ENCODE measurements around the gene CDK2. TPM values are rescaled to one million over a fixed set of nuclear protein-coding genes. Genes with fewer than 3 reads are reported as not detected.

The CDK2 gene
- total and polyA plus RNA-seq, 2 of the 4 experiments (the other 2 are of a cell fraction): 42.5 to 61.7 TPM

GRCh38 chr12:55955800-55956508 is 10.7 kb upstream of the CDK2 start:
- no peak overlapping the region for H2BK20ac ChIP-seq (ENCODE audit: low read depth, low read length)
- peaks cover 8% of the 10 kb centered on the region; the same call in 1 of the 2 replicates for H3K4me1 ChIP-seq (ENCODE audit: control insufficient read depth, insufficient read depth, low read length)
- ChIA-PET POLR2A (ENCODE audit: unreplicated experiment) (interaction anchor here (0.5 to 0.6 kb wide), 2 partner anchors 110 to 188 kb away, joined by 3 to 4 read pairs; no protein-coding TSS in a partner anchor), CTCF (interaction anchor here (0.6 kb wide), 2 partner anchors 27 to 148 kb away, joined by 3 read pairs; no protein-coding TSS in a partner anchor)
- H4K5ac ChIP-seq (ENCODE audit: low read depth, low read length): no peak overlapping the region
- no peak overlapping the region for H2BK15ac ChIP-seq (ENCODE audit: low read depth, low read length)
- H3K36me3 ChIP-seq (ENCODE audit: control insufficient read depth, insufficient read depth, low read length): peaks cover 30% of the 10 kb centered on the region
- peak; percentile 67 for TF ChIP-seq FOS (IDR thresholded peaks at IDR 0.05; ENCODE audit: low read depth, low read length)
- no peak for TF ChIP-seq CEBPB (IDR thresholded peaks at IDR 0.05; ENCODE audit: low read depth, low read length)
- TF ChIP-seq CTCF (conservative IDR thresholded peaks at IDR 0.05; ENCODE audit: low read depth, low read length): peak; percentile 51
- peak; percentile 61 for TF ChIP-seq SMC3 (IDR thresholded peaks at IDR 0.05; ENCODE audit: low read depth, low read length)
- no peak for TF ChIP-seq MAFK (IDR thresholded peaks at IDR 0.05; ENCODE audit: low read depth, low read length)
- peak; percentile 61 for TF ChIP-seq RAD21 (IDR thresholded peaks at IDR 0.05; ENCODE audit: low read length)
- TF ChIP-seq RCOR1 (IDR thresholded peaks at IDR 0.05; ENCODE audit: insufficient replicate concordance, low read length): no peak
- no peak overlapping the region for H3K9ac ChIP-seq (ENCODE audit: low read depth, low read length)
- peaks cover 0 to 13% of the 10 kb centered on the region in 2 experiments; a peak in 1 of 4 replicates for H3K79me1 ChIP-seq (ENCODE audit: low read depth in 1 of 2, low read length in 2 of 2)
- DNase-seq (peak; percentile 76), ATAC-seq (ENCODE audit: low read depth) (peak; percentile 81)
- H3K14ac ChIP-seq (replicated peaks; ENCODE audit: low read depth, low read length): no peak overlapping the region
- in situ Hi-C loops (cut with MboI; ENCODE audit: low sequenced_read_pairs): no loop called here
- no peak overlapping the region; the same call in 1 of the 2 replicates for H3K18ac ChIP-seq (ENCODE audit: low read depth, low read length)
- no peak overlapping the region for H3K4me3 ChIP-seq (ENCODE audit: insufficient read depth, low read depth, low read length)
- WGBS, 2 experiments (ENCODE audit: extremely low coverage in 2 of 2, insufficient read length in 1 of 2): 90% methylated on average over 5 of the region's 6 CpGs; no CpG with 5 or more reads in 1 of the 2 experiments
- H3K4ac ChIP-seq (ENCODE audit: low read depth, low read length): no peak overlapping the region
- intact Hi-C loops (cut with micrococcal nuclease): no loop called here
- H2BK5ac ChIP-seq (ENCODE audit: low read depth, low read length, poor library complexity, severe bottlenecking): no peak overlapping the region
- H3K9me1 ChIP-seq (ENCODE audit: insufficient read depth, low read length): peaks cover 8% of the 10 kb centered on the region
- H3K4me2 ChIP-seq (ENCODE audit: low read depth, low read length): no peak overlapping the region
- no peak overlapping the region for H2AK9ac ChIP-seq (replicated peaks; ENCODE audit: low read depth, low read length, poor library complexity)
- no peaks in the 10 kb centered on the region for H3K9me3 ChIP-seq (ENCODE audit: control insufficient read depth, insufficient read depth, low read length)
- peak overlapping the region; percentile 23; the same call in 1 of the 2 replicates for H2AK5ac ChIP-seq (ENCODE audit: low read depth, low read length)
- no peak overlapping the region for H3K23ac ChIP-seq (ENCODE audit: low read depth, low read length)
- H4K91ac ChIP-seq (ENCODE audit: insufficient read depth, low read depth, low read length): no peak overlapping the region
- no peak overlapping the region for H2BK120ac ChIP-seq (ENCODE audit: low read depth, low read length)
- no peak overlapping the region for H3K56ac ChIP-seq (ENCODE audit: extremely low read depth, insufficient read depth, low read length)
- H3K27me3 ChIP-seq (ENCODE audit: control insufficient read depth, insufficient read depth, low read length): no peaks in the 10 kb centered on the region
- H3K27ac ChIP-seq (ENCODE audit: insufficient read depth, low read length): no peak overlapping the region
- no peak overlapping the region; a peak in 1 of 4 replicates for H4K8ac ChIP-seq (ENCODE audit: low read depth in 2 of 2, low read length in 2 of 2)
- no peak overlapping the region for H2AFZ ChIP-seq (replicated peaks; ENCODE audit: low read length, poor library complexity)
- no TSS peak for BruUV-seq (replicated peaks)
- peaks cover 5% of the 10 kb centered on the region; the same call in 1 of the 2 replicates for H4K20me1 ChIP-seq (ENCODE audit: insufficient read depth, low read length)
- dilution Hi-C loops (cut with HindIII; ENCODE audit: low sequenced_read_pairs, unreplicated experiment): no loop called here
